Right forelimb (tissue), 1 donor: ENCODE measurements around the gene ASB2.

Experiments used
- DNase-seq: peaks from one replicate; pipeline ENCODE4 v3.0.0-alpha.2; 2018

Gene ASB2

GRCh38 chr14:93977790-93978581, 1.6 kb upstream of the ASB2 start:
- no peak for DNase-seq

- no peak for DNase-seq
These were observed 801 bp upstream of the ASB2 start for GRCh38 chr14:93977171-93977570.

GRCh38 chr14:93975791-93976476, 436 bp downstream of the ASB2 start:
- no peak for DNase-seq

GRCh38 chr14:93974833-93975232, 1.5 kb downstream of the ASB2 start:
- DNase-seq: no peak

- DNase-seq: no peak
These were observed 2.1 kb downstream of the ASB2 start for GRCh38 chr14:93974299-93974698.

GRCh38 chr14:93973607-93974006, 2.8 kb downstream of the ASB2 start:
- no peak for DNase-seq

GRCh38 chr14:93972618-93973205, 3.7 kb downstream of the ASB2 start:
- no peak for DNase-seq

GRCh38 chr14:93971635-93972027, 4.7 kb downstream of the ASB2 start:
- DNase-seq: no peak

GRCh38 chr14:93970965-93971634, 5.3 kb downstream of the ASB2 start:
- no peak for DNase-seq

- DNase-seq: no peak
These were observed 5.8 kb downstream of the ASB2 start for GRCh38 chr14:93970585-93970964.

- no peak for DNase-seq
These were observed 7.1 kb downstream of the ASB2 start for GRCh38 chr14:93969082-93969828.

GRCh38 chr14:93967637-93968250, 8.6 kb downstream of the ASB2 start:
- DNase-seq: no peak

- no peak for DNase-seq
These were observed 10.4 kb downstream of the ASB2 start for GRCh38 chr14:93965946-93966474.

GRCh38 chr14:93965287-93965821, 11.0 kb downstream of the ASB2 start:
- no peak for DNase-seq

GRCh38 chr14:93964820-93965286, 11.5 kb downstream of the ASB2 start:
- no peak for DNase-seq

- DNase-seq: no peak
These were observed 12.1 kb downstream of the ASB2 start for GRCh38 chr14:93964281-93964680.

- no peak for DNase-seq
These were observed 12.7 kb downstream of the ASB2 start for GRCh38 chr14:93963692-93964091.

- no peak for DNase-seq
These were observed 13.4 kb downstream of the ASB2 start for GRCh38 chr14:93962701-93963601.

GRCh38 chr14:93961620-93962019, 14.8 kb downstream of the ASB2 start:
- DNase-seq: no peak

GRCh38 chr14:93960774-93961438, 15.5 kb downstream of the ASB2 start:
- DNase-seq: no peak
